ENCODE data around the gene WNT3. TPM values are rescaled to one million over a fixed set of nuclear protein-coding genes. Genes with fewer than 3 reads are reported as not detected.

WNT3 gene
- total RNA-seq, 2 donors from 2014 or later = 0.64 to 1.0 TPM

DNA sequence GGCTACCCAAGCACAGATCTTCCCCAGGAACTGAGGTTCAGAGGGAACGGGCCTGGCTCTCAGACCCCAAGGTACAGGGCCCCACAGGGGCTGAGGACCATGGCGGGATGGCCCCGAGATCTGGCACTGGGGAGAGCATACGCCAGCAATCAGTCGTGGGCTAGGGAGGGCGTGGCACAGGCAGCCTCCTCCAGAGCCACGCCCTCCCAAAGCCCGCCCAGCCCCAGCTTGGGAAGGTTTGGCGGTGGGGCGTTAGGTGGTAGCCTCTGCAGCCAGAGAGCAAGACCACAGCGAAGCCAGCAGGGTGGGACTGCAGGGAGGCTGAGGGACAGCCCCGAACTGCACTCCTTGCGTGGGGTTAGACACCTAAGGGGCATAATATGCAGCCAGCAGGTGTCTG lies 44.5 kb upstream of the WNT3 start:
- H3K27me3 ChIP-seq = no peaks in the 10 kb centered on the region
- no peak for DNase-seq
- no peaks in the 10 kb centered on the region for H3K9me3 ChIP-seq
- no peaks in the 10 kb centered on the region for H3K4me1 ChIP-seq
- H3K4me3 ChIP-seq = no peak overlapping the region
- H3K36me3 ChIP-seq = no peaks in the 10 kb centered on the region
- H3K27ac ChIP-seq = no peak overlapping the region
- no peak overlapping the region for H3K9ac ChIP-seq (ENCODE audit: low read depth in 2 of 2, low read length in 2 of 2)
- intact Hi-C loops (cut with DNase I) = no loop called here
- TF ChIP-seq, protein P1, sequence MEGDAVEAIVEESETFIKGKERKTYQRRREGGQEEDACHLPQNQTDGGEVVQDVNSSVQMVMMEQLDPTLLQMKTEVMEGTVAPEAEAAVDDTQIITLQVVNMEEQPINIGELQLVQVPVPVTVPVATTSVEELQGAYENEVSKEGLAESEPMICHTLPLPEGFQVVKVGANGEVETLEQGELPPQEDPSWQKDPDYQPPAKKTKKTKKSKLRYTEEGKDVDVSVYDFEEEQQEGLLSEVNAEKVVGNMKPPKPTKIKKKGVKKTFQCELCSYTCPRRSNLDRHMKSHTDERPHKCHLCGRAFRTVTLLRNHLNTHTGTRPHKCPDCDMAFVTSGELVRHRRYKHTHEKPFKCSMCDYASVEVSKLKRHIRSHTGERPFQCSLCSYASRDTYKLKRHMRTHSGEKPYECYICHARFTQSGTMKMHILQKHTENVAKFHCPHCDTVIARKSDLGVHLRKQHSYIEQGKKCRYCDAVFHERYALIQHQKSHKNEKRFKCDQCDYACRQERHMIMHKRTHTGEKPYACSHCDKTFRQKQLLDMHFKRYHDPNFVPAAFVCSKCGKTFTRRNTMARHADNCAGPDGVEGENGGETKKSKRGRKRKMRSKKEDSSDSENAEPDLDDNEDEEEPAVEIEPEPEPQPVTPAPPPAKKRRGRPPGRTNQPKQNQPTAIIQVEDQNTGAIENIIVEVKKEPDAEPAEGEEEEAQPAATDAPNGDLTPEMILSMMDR (IDR thresholded peaks at IDR 0.05) = no peak

DNA sequence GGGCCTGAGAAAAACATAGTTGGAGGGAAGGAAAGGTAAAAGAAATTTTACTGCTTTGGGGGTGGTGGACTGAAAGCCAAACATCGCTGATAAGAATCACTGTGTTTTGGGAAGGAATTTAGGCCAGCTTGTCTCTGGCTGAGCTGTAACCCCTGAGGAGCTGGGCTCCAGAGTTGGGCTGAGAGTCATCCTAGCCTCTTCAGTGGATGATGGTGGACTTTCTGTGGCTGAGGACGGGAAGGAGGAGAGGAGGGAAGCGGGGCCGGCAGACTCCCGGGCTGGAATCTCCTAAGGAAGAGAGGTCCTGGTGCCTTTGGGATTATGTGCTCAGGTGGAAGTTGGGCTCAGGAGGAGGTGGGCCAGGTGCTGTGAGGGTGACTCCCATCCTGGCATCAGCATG lies 41.5 kb upstream of the WNT3 start:
- intact Hi-C loops (cut with DNase I) = no loop called here
- no peaks in the 10 kb centered on the region for H3K4me1 ChIP-seq
- TF ChIP-seq, protein P1 (IDR thresholded peaks at IDR 0.05) = no peak
- no peak overlapping the region for H3K9ac ChIP-seq (ENCODE audit: low read depth in 2 of 2, low read length in 2 of 2)
- H3K27ac ChIP-seq = no peak overlapping the region
- H3K36me3 ChIP-seq = no peaks in the 10 kb centered on the region
- DNase-seq = no peak
- no peaks in the 10 kb centered on the region for H3K9me3 ChIP-seq
- no peak overlapping the region for H3K4me3 ChIP-seq
- H3K27me3 ChIP-seq = no peaks in the 10 kb centered on the region

DNA sequence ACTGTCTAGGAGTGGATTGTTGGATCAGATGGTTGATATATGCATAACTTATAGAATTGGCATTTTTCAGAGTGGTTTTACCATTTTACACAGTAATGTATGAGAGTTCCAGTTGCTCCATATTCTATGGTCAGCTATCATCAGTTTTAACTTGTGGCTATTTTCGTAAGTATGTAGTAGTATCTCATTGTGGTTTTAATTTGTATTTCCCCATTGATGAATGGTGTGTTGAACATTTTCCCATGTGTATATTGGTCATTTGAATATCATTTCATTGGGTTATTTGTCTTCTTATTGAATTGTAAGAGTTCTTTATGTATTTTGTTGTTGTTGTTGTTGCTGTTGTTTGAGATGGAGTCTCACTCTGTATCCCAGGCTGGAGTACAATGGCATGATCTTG lies 39.1 kb upstream of the WNT3 start:
- H3K4me3 ChIP-seq = no peak overlapping the region
- H3K4me1 ChIP-seq = no peaks in the 10 kb centered on the region
- no peak overlapping the region for H3K9ac ChIP-seq (ENCODE audit: low read depth in 2 of 2, low read length in 2 of 2)
- no peak for DNase-seq
- no peaks in the 10 kb centered on the region for H3K36me3 ChIP-seq
- TF ChIP-seq, protein P1 (IDR thresholded peaks at IDR 0.05) = no peak
- intact Hi-C loops (cut with DNase I) = no loop called here
- H3K27me3 ChIP-seq = peaks cover 7% of the 10 kb centered on the region
- no peaks in the 10 kb centered on the region for H3K9me3 ChIP-seq
- H3K27ac ChIP-seq = no peak overlapping the region

DNA sequence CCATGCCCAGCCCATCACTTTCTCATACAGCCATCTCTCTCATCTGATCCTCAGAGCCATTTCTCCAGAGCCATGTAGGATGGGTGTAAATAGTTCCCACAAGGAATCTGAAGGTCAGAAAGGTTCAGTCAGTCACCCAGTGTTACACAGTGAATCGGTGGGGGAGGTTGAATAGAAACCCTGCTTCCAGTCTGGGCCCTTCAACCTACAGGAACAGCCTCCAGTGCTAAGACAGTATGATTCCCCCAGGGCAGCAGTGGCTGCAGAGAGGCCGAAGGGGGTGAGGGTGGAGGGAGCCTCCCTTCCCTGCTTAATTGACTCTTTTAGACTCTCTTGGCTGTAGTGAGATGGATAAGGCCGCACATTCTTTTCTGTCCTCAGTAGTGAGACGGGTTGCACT lies 36.5 kb upstream of the WNT3 start:
- intact Hi-C loops (cut with DNase I) = no loop called here
- H3K27ac ChIP-seq = no peak overlapping the region
- no peaks in the 10 kb centered on the region for H3K36me3 ChIP-seq
- H3K9me3 ChIP-seq = no peaks in the 10 kb centered on the region
- TF ChIP-seq, protein P1 (IDR thresholded peaks at IDR 0.05) = no peak
- H3K4me1 ChIP-seq = peaks cover 4% of the 10 kb centered on the region
- H3K4me3 ChIP-seq = no peak overlapping the region
- H3K9ac ChIP-seq (ENCODE audit: low read depth in 2 of 2, low read length in 2 of 2) = no peak overlapping the region
- DNase-seq = no peak
- H3K27me3 ChIP-seq = peaks cover 29% of the 10 kb centered on the region

DNA sequence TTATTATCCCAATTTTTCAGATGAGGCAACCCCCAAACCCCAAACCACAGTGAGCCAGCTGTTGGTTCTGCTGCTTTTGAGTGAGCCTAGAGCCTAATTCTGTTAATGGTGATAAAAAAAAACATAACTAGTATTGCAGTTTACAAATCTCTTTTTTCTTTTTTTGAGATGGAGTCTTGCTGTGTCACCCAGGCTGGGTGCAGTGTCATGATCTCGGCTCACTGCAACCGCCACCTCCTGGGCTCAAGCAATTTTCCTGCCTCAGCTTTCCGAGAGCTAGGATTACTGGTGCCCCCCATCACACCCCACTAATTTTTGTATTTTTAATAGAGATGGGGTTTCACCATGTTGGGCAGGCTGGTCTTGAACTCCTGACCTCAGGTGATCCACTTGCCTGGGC lies 36.0 kb upstream of the WNT3 start:
- peaks cover 4% of the 10 kb centered on the region for H3K4me1 ChIP-seq
- H3K4me3 ChIP-seq = no peak overlapping the region
- H3K27ac ChIP-seq = no peak overlapping the region
- TF ChIP-seq, protein P1 (IDR thresholded peaks at IDR 0.05) = no peak
- H3K27me3 ChIP-seq = peaks cover 33% of the 10 kb centered on the region
- no peaks in the 10 kb centered on the region for H3K36me3 ChIP-seq
- no peaks in the 10 kb centered on the region for H3K9me3 ChIP-seq
- no peak overlapping the region for H3K9ac ChIP-seq (ENCODE audit: low read depth in 2 of 2, low read length in 2 of 2)
- no peak for DNase-seq
- intact Hi-C loops (cut with DNase I) = no loop called here

Measured in colonic mucosa (tissue), 4 donors.